HEK293 (cell line): ENCODE measurements around the gene GAD1.
A peak's percentile ranks its signal among the peaks of the same experiment; 100 is the strongest.

Experiments used
- CTCF ChIA-PET: fragments of 350-600 bp; formaldehyde crosslinking; extraction: SDS; loops from one replicate; lab custom pipeline; 2021; ENCODE audit warnings: antibody characterized with exemption; lab: Yijun Ruan, JAX
- POLR2A ChIA-PET: fragments of 300-600 bp; formaldehyde crosslinking; extraction: SDS; loops from one replicate; lab custom pipeline; 2020; ENCODE audit warnings: antibody characterized with exemption, inconsistent platforms; lab: Yijun Ruan, JAX
- H3K27ac ChIP-seq: fragments of 200-500 bp; sonication (Bioruptor generic); 2 replicates; pipeline ENCODE4 v1.5.1; 2014; ENCODE audit warnings: low read depth, low read length, control low read depth, inconsistent platforms; ENCODE audit errors: extremely low read depth
- H3K36me3 ChIP-seq, 2 experiments: fragments of 200-500 bp in 1 of 2; sonication (Bioruptor generic) in 1 of 2; 1 replicate in 1 of 2; 2 replicates in 1 of 2; pipeline ENCODE4 v1.5.1; 2014 to 2017; ENCODE audit warnings: inconsistent platforms in 2 of 2, low read length in 2 of 2; ENCODE audit not compliant: control insufficient read depth in 2 of 2, insufficient read depth in 1 of 2
- H3K4me1 ChIP-seq: fragments of 200-500 bp; sonication (Bioruptor generic); 2 replicates; pipeline ENCODE4 v1.5.1; 2014; ENCODE audit warnings: mild to moderate bottlenecking, low read length, inconsistent platforms; ENCODE audit not compliant: control insufficient read depth, insufficient read depth
- H3K4me3 ChIP-seq: 2 replicates; pipeline ENCODE4 v1.5.1; 2011; ENCODE audit warnings: low read depth, mild to moderate bottlenecking, control low read depth, low read length, moderate library complexity
- H3K9me3 ChIP-seq: fragments of 200-500 bp; sonication (Bioruptor generic); 2 replicates; pipeline ENCODE4 v1.5.1; 2014; ENCODE audit warnings: low read depth, low read length, inconsistent platforms; ENCODE audit not compliant: control insufficient read depth, insufficient read depth
- EGR2 ChIP-seq: fragments of 450-650 bp; formaldehyde crosslinking; IDR thresholded peaks from 2 replicates; pipeline ENCODE4 v1.5.1; 2016; ENCODE audit warnings: low read depth, missing biosample characterization, missing genetic modification characterization
- REPIN1 ChIP-seq: fragments of 450-650 bp; formaldehyde crosslinking; IDR thresholded peaks from 2 replicates; pipeline ENCODE4 v1.5.1; 2017; ENCODE audit warnings: missing biosample characterization, missing genetic modification characterization, low read depth
- TCF7L2 ChIP-seq: IDR thresholded peaks from 2 replicates; pipeline ENCODE4 v1.6.1; 2011; ENCODE audit warnings: low read depth, mild to moderate bottlenecking, inconsistent platforms, low read length, moderate library complexity, borderline replicate concordance
- ZBTB7A ChIP-seq: fragments of 450-650 bp; formaldehyde crosslinking; IDR thresholded peaks from 2 replicates; pipeline ENCODE4 v1.5.1; 2016; ENCODE audit warnings: low read depth, missing biosample characterization, missing genetic modification characterization
- ZNF10 ChIP-seq: fragments of 450-650 bp; formaldehyde crosslinking; IDR thresholded peaks from 2 replicates; pipeline ENCODE4 v1.5.1; 2017; ENCODE audit warnings: missing biosample characterization, missing genetic modification characterization
- ZNF274 ChIP-seq, 2 experiments: fragments of 200-500 bp in 1 of 2; fragments of 450-650 bp in 1 of 2; sonication (Bioruptor generic) in 1 of 2; formaldehyde crosslinking in 1 of 2; IDR thresholded peaks; 2 replicates each; pipeline versions ENCODE4 v1.5.1 to v1.6.1; 2014 to 2016; ENCODE audit warnings: borderline replicate concordance in 1 of 2, inconsistent platforms in 1 of 2, low read length in 1 of 2, missing biosample characterization in 1 of 2, missing genetic modification characterization in 1 of 2
- ZNF354C ChIP-seq: fragments of 450-650 bp; formaldehyde crosslinking; IDR thresholded peaks from 2 replicates; pipeline ENCODE4 v1.5.1; 2016; ENCODE audit warnings: missing biosample characterization, missing genetic modification characterization, low read depth, borderline replicate concordance
- ZNF473 ChIP-seq: fragments of 450-650 bp; formaldehyde crosslinking; IDR thresholded peaks from 2 replicates; pipeline ENCODE4 v1.5.1; 2017; ENCODE audit warnings: missing biosample characterization, missing genetic modification characterization
- ZNF621 ChIP-seq: fragments of 450-650 bp; formaldehyde crosslinking; IDR thresholded peaks from 2 replicates; pipeline ENCODE4 v1.5.1; 2017; ENCODE audit warnings: missing biosample characterization, missing genetic modification characterization
- TF ChIP-seq, protein P1 (sequence below): fragments of 450-650 bp; formaldehyde crosslinking; IDR thresholded peaks from 2 replicates; pipeline ENCODE4 v1.5.1; 2017; ENCODE audit warnings: missing biosample characterization, mild to moderate bottlenecking, missing genetic modification characterization, moderate library complexity
- TF ChIP-seq, protein P2 (sequence below): fragments of 450-650 bp; formaldehyde crosslinking; IDR thresholded peaks from 2 replicates; pipeline ENCODE4 v1.5.1; 2016; ENCODE audit warnings: missing biosample characterization, missing genetic modification characterization, borderline replicate concordance
- TF ChIP-seq, protein P3 (sequence below): fragments of 450-650 bp; formaldehyde crosslinking; IDR thresholded peaks from 2 replicates; pipeline ENCODE4 v1.5.1; 2017; ENCODE audit warnings: missing biosample characterization, missing genetic modification characterization
- TF ChIP-seq, protein P4 (sequence below): fragments of 450-650 bp; formaldehyde crosslinking; IDR thresholded peaks from 2 replicates; pipeline ENCODE4 v1.5.1; 2016; ENCODE audit warnings: missing biosample characterization, missing genetic modification characterization
- TF ChIP-seq, protein P5 (sequence below): fragments of 450-650 bp; formaldehyde crosslinking; IDR thresholded peaks from 2 replicates; pipeline ENCODE4 v1.5.1; 2016; ENCODE audit warnings: missing biosample characterization, missing genetic modification characterization
- TF ChIP-seq, protein P6 (sequence below): fragments of 450-650 bp; formaldehyde crosslinking; IDR thresholded peaks from 2 replicates; pipeline ENCODE4; 2016; ENCODE audit warnings: missing biosample characterization, missing genetic modification characterization
- TF ChIP-seq, protein P7 (sequence below): fragments of 450-650 bp; formaldehyde crosslinking; conservative IDR thresholded peaks from 2 replicates; pipeline ENCODE4 v1.5.1; 2016; ENCODE audit warnings: low read depth, missing biosample characterization, missing genetic modification characterization
- TF ChIP-seq, protein P8 (sequence below): fragments of 450-650 bp; formaldehyde crosslinking; IDR thresholded peaks from 2 replicates; pipeline ENCODE4 v1.5.1; 2016; ENCODE audit warnings: missing biosample characterization, missing genetic modification characterization

Gene GAD1

DNA sequence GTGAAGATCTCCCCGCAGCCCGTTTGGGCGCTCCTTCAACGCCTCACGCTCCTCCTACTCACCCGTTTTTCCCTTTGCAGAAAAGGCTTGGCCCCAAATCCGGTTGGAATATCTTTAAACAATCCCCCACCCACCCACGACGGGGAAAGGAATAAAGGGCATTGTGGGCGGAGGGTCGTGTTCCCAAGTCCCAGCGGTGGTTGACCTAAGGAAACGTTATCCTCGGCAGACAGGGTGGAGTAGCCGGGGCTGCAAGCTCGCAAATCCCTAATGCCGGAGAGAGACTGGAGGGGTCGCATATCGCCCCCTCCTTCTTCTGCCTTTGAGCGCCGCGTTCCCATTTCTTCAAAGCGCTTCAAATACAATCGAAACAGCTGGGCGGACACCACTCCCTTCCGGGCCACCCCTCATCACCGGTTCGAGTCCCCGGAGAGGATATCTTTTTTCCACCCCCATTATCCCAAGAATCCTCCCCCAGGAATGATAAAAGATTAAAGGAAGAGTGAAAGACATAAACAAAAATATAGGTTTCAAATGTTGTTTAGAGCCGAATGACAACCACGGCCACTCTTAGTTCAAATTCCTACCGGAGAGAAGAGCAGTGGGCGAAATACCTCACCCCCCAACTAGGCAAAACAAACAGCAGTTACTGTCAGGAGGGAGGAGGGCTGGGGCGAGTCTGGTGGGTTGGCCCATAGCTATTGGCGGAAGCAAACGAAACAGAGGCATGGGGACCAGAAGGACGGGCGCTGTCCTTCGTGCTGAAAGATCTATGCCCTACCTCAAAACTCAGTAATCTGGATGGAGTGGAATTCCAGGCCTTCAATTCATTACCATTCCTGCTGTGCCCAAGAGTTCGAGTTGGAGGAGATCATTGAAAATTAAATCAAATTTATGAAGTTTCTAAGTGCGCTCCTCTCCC is 2.8 kb upstream of the GAD1 start (continued):
- TF ChIP-seq, protein P1, sequence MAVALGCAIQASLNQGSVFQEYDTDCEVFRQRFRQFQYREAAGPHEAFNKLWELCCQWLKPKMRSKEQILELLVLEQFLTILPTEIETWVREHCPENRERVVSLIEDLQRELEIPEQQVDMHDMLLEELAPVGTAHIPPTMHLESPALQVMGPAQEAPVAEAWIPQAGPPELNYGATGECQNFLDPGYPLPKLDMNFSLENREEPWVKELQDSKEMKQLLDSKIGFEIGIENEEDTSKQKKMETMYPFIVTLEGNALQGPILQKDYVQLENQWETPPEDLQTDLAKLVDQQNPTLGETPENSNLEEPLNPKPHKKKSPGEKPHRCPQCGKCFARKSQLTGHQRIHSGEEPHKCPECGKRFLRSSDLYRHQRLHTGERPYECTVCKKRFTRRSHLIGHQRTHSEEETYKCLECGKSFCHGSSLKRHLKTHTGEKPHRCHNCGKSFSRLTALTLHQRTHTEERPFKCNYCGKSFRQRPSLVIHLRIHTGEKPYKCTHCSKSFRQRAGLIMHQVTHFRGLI (tag by site-specific recombination): no peak
- TF ChIP-seq, protein P2, sequence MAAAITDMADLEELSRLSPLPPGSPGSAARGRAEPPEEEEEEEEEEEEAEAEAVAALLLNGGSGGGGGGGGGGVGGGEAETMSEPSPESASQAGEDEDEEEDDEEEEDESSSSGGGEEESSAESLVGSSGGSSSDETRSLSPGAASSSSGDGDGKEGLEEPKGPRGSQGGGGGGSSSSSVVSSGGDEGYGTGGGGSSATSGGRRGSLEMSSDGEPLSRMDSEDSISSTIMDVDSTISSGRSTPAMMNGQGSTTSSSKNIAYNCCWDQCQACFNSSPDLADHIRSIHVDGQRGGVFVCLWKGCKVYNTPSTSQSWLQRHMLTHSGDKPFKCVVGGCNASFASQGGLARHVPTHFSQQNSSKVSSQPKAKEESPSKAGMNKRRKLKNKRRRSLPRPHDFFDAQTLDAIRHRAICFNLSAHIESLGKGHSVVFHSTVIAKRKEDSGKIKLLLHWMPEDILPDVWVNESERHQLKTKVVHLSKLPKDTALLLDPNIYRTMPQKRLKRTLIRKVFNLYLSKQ: no peak
- TF ChIP-seq ZNF473 (tag by site-specific recombination): no peak
- peak; percentile 68 for TF ChIP-seq EGR2

DNA sequence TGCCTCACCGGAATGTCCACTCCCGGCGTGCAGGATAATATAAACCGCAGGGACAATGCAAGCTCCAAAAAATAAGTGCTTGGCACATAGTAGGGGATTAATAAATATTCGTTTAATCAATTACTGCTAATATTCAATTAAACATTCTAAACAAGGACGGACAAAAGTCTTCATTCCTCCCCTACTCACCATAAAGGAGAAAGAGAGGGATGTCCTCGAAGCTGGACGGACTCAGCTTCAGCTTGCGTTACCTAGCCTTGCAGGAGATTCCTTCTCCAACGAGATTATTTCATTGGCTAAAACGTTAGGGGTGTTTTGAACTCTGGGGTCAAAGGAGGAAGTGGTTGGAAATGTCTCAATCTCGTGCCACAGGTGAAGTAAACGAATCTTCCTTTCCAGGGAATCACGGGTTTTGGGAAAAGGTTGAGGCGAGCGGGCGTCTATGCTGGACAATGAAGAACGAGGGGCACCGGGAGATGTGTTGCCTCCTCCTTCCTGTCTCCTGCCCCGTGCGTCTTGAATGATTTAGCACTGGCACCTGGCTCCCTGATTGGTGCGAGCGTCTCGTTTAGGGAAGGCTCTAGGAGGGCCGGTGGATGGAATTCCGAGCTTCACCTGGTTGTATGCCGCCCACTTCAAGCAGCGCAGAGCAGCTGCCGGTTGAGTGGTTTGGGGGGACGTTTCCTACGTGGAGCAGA is 2.0 kb upstream of the GAD1 start:
- no peaks in the 10 kb centered on the region for H3K9me3 ChIP-seq
- no peaks in the 10 kb centered on the region for H3K4me1 ChIP-seq
- ChIA-PET CTCF (interaction anchor here (0.7 to 6.4 kb wide), 10 partner anchors 78 to 579 kb away, joined by 3 to 115 read pairs (median 8); no protein-coding TSS in a partner anchor), POLR2A (no interaction called here)
- no peaks in the 10 kb centered on the region for H3K36me3 ChIP-seq
- H3K4me3 ChIP-seq: no peak overlapping the region
- TF ChIP-seq ZNF354C (no peak), REPIN1 (tag by site-specific recombination) (no peak), ZNF621 (tag by site-specific recombination) (no peak), ZBTB7A (no peak), TCF7L2 (no peak), ZNF274 (IDR thresholded peaks at IDR 0.05; ENCODE audit: low read length) (no peak), ZNF274 (tag by site-specific recombination; IDR thresholded peaks at IDR 0.05; ENCODE audit: borderline replicate concordance) (no peak), ZNF10 (tag by site-specific recombination) (no peak)
- TF ChIP-seq, protein P3, sequence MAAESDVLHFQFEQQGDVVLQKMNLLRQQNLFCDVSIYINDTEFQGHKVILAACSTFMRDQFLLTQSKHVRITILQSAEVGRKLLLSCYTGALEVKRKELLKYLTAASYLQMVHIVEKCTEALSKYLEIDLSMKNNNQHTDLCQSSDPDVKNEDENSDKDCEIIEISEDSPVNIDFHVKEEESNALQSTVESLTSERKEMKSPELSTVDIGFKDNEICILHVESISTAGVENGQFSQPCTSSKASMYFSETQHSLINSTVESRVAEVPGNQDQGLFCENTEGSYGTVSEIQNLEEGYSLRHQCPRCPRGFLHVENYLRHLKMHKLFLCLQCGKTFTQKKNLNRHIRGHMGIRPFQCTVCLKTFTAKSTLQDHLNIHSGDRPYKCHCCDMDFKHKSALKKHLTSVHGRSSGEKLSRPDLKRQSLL (tag by site-specific recombination): no peak
- TF ChIP-seq, protein P4, sequence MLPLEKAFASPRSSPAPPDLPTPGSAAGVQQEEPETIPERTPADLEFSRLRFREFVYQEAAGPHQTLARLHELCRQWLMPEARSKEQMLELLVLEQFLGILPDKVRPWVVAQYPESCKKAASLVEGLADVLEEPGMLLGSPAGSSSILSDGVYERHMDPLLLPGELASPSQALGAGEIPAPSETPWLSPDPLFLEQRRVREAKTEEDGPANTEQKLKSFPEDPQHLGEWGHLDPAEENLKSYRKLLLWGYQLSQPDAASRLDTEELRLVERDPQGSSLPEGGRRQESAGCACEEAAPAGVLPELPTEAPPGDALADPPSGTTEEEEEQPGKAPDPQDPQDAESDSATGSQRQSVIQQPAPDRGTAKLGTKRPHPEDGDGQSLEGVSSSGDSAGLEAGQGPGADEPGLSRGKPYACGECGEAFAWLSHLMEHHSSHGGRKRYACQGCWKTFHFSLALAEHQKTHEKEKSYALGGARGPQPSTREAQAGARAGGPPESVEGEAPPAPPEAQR (tag by site-specific recombination): no peak
- TF ChIP-seq, protein P5, sequence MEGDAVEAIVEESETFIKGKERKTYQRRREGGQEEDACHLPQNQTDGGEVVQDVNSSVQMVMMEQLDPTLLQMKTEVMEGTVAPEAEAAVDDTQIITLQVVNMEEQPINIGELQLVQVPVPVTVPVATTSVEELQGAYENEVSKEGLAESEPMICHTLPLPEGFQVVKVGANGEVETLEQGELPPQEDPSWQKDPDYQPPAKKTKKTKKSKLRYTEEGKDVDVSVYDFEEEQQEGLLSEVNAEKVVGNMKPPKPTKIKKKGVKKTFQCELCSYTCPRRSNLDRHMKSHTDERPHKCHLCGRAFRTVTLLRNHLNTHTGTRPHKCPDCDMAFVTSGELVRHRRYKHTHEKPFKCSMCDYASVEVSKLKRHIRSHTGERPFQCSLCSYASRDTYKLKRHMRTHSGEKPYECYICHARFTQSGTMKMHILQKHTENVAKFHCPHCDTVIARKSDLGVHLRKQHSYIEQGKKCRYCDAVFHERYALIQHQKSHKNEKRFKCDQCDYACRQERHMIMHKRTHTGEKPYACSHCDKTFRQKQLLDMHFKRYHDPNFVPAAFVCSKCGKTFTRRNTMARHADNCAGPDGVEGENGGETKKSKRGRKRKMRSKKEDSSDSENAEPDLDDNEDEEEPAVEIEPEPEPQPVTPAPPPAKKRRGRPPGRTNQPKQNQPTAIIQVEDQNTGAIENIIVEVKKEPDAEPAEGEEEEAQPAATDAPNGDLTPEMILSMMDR: no peak
- TF ChIP-seq, protein P6, sequence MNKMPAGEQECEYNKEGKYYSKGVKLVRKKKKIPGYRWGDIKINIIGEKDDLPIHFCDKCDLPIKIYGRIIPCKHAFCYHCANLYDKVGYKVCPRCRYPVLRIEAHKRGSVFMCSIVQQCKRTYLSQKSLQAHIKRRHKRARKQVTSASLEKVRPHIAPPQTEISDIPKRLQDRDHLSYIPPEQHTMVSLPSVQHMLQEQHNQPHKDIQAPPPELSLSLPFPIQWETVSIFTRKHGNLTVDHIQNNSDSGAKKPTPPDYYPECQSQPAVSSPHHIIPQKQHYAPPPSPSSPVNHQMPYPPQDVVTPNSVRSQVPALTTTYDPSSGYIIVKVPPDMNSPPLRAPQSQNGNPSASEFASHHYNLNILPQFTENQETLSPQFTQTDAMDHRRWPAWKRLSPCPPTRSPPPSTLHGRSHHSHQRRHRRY (tag by site-specific recombination): no peak
- TF ChIP-seq, protein P7, sequence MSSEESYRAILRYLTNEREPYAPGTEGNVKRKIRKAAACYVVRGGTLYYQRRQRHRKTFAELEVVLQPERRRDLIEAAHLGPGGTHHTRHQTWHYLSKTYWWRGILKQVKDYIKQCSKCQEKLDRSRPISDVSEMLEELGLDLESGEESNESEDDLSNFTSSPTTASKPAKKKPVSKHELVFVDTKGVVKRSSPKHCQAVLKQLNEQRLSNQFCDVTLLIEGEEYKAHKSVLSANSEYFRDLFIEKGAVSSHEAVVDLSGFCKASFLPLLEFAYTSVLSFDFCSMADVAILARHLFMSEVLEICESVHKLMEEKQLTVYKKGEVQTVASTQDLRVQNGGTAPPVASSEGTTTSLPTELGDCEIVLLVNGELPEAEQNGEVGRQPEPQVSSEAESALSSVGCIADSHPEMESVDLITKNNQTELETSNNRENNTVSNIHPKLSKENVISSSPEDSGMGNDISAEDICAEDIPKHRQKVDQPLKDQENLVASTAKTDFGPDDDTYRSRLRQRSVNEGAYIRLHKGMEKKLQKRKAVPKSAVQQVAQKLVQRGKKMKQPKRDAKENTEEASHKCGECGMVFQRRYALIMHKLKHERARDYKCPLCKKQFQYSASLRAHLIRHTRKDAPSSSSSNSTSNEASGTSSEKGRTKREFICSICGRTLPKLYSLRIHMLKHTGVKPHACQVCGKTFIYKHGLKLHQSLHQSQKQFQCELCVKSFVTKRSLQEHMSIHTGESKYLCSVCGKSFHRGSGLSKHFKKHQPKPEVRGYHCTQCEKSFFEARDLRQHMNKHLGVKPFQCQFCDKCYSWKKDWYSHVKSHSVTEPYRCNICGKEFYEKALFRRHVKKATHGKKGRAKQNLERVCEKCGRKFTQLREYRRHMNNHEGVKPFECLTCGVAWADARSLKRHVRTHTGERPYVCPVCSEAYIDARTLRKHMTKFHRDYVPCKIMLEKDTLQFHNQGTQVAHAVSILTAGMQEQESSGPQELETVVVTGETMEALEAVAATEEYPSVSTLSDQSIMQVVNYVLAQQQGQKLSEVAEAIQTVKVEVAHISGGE (tag by site-specific recombination): no peak
- TF ChIP-seq, protein P8, sequence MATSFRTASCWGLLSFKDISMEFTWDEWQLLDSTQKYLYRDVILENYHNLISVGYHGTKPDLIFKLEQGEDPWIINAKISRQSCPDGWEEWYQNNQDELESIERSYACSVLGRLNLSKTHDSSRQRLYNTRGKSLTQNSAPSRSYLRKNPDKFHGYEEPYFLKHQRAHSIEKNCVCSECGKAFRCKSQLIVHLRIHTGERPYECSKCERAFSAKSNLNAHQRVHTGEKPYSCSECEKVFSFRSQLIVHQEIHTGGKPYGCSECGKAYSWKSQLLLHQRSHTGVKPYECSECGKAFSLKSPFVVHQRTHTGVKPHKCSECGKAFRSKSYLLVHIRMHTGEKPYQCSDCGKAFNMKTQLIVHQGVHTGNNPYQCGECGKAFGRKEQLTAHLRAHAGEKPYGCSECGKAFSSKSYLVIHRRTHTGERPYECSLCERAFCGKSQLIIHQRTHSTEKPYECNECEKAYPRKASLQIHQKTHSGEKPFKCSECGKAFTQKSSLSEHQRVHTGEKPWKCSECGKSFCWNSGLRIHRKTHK (tag by site-specific recombination): no peak
- H3K27ac ChIP-seq: no peak overlapping the region
